ENCODE data around the gene VILL. TPM values are rescaled to one million over a fixed set of nuclear protein-coding genes. Genes with fewer than 3 reads are reported as not detected.

Gene VILL
- total and polyA plus RNA-seq, 4 donors, result 10.2 to 32.3 (median 22.5) TPM

GRCh38 chr3:37953707-37954394, 36.7 kb upstream of the VILL start:
- H3K4me1 ChIP-seq (ENCODE audit: control insufficient read depth in 5 of 5, insufficient read depth in 5 of 5, low read length in 5 of 5), result peaks cover 0 to 47% (median 24%) of the 10 kb centered on the region in 5 donors
- no peaks in the 10 kb centered on the region for H3K27me3 ChIP-seq (ENCODE audit: control insufficient read depth in 3 of 3, insufficient read depth in 3 of 3, low read length in 2 of 3)
- DNase-seq (peak in 2 of 3 donors; percentile 52 to 61), ATAC-seq (ENCODE audit: insufficient read depth, low FRiP score) (no peak)
- H3K9me3 ChIP-seq (ENCODE audit: control insufficient read depth in 4 of 4, insufficient read depth in 3 of 4, low read length in 3 of 4), result no peaks in the 10 kb centered on the region
- H3K36me3 ChIP-seq (ENCODE audit: control insufficient read depth in 4 of 4, insufficient read depth in 4 of 4, low read length in 4 of 4), result peaks cover 0 to 19% (median 10%) of the 10 kb centered on the region in 4 donors
- no peak for TF ChIP-seq CTCF (IDR thresholded peaks at IDR 0.05; ENCODE audit: control extremely low read depth, extremely low read depth)
- no peak overlapping the region for H3K9ac ChIP-seq (ENCODE audit: insufficient read depth in 1 of 2, low read length in 2 of 2)
- WGBS, 2 donors, result 50 to 54% methylated on average over 5 of the region's 5 CpGs
- H3K27ac ChIP-seq (ENCODE audit: low read depth in 1 of 2, low read length in 1 of 2), result peak overlapping the region in 1 of 2 donors; percentile 34
- no peak overlapping the region for H3K4me3 ChIP-seq

- peaks cover 0 to 40% (median 23%) of the 10 kb centered on the region in 5 donors for H3K4me1 ChIP-seq (ENCODE audit: control insufficient read depth in 5 of 5, insufficient read depth in 5 of 5, low read length in 5 of 5)
- H3K27ac ChIP-seq (ENCODE audit: low read depth in 1 of 2, low read length in 1 of 2), result no peak overlapping the region
- no peak for ATAC-seq (ENCODE audit: insufficient read depth, low FRiP score)
- DNase-seq, result no peak
- WGBS, 2 donors, result 95 to 97% methylated on average over 6 of the region's 6 CpGs
- no peak overlapping the region for H3K4me3 ChIP-seq
- TF ChIP-seq CTCF (IDR thresholded peaks at IDR 0.05; ENCODE audit: control extremely low read depth, extremely low read depth), result no peak
- no peak overlapping the region for H3K9ac ChIP-seq (ENCODE audit: insufficient read depth in 1 of 2, low read length in 2 of 2)
- H3K27me3 ChIP-seq (ENCODE audit: control insufficient read depth in 3 of 3, insufficient read depth in 3 of 3, low read length in 2 of 3), result no peaks in the 10 kb centered on the region
- peaks cover 0 to 23% (median 10%) of the 10 kb centered on the region in 4 donors for H3K36me3 ChIP-seq (ENCODE audit: control insufficient read depth in 4 of 4, insufficient read depth in 4 of 4, low read length in 4 of 4)
- H3K9me3 ChIP-seq (ENCODE audit: control insufficient read depth in 4 of 4, insufficient read depth in 3 of 4, low read length in 3 of 4), result no peaks in the 10 kb centered on the region
Measured at GRCh38 chr3:37954881-37955280, 35.7 kb upstream of the VILL start.

- peaks cover 0 to 40% (median 20%) of the 10 kb centered on the region in 5 donors for H3K4me1 ChIP-seq (ENCODE audit: control insufficient read depth in 5 of 5, insufficient read depth in 5 of 5, low read length in 5 of 5)
- H3K9ac ChIP-seq (ENCODE audit: insufficient read depth in 1 of 2, low read length in 2 of 2), result peak overlapping the region in 1 of 2 donors; percentile 1
- H3K36me3 ChIP-seq (ENCODE audit: control insufficient read depth in 4 of 4, insufficient read depth in 4 of 4, low read length in 4 of 4), result peaks cover 0 to 24% (median 10%) of the 10 kb centered on the region in 4 donors
- WGBS, 2 donors, result 12 to 52% methylated on average over 3 of the region's 3 CpGs
- DNase-seq, result peak in 2 of 3 donors; percentile 67 to 73
- peak; percentile 27 for ATAC-seq (ENCODE audit: insufficient read depth, low FRiP score)
- H3K27me3 ChIP-seq (ENCODE audit: control insufficient read depth in 3 of 3, insufficient read depth in 3 of 3, low read length in 2 of 3), result no peaks in the 10 kb centered on the region
- peak overlapping the region in 1 of 2 donors; percentile 83 for H3K27ac ChIP-seq (ENCODE audit: low read depth in 1 of 2, low read length in 1 of 2)
- TF ChIP-seq CTCF (IDR thresholded peaks at IDR 0.05; ENCODE audit: control extremely low read depth, extremely low read depth), result no peak
- H3K4me3 ChIP-seq, result no peak overlapping the region
- H3K9me3 ChIP-seq (ENCODE audit: control insufficient read depth in 4 of 4, insufficient read depth in 3 of 4, low read length in 3 of 4), result no peaks in the 10 kb centered on the region
Measured at GRCh38 chr3:37955918-37956707, 34.5 kb upstream of the VILL start.

Data from lung (tissue), 12 donors.